CD4-positive, alpha-beta T cell treated with Interleukin-12 subunit alpha and Interleukin-12 subunit beta, for 1 hour (primary cell): Measurements from ENCODE around the gene OXTR.

Experiments
- DNase-seq: peaks from one replicate; pipeline ENCODE4 v3.0.0-alpha.2; 2020

OXTR gene

DNA sequence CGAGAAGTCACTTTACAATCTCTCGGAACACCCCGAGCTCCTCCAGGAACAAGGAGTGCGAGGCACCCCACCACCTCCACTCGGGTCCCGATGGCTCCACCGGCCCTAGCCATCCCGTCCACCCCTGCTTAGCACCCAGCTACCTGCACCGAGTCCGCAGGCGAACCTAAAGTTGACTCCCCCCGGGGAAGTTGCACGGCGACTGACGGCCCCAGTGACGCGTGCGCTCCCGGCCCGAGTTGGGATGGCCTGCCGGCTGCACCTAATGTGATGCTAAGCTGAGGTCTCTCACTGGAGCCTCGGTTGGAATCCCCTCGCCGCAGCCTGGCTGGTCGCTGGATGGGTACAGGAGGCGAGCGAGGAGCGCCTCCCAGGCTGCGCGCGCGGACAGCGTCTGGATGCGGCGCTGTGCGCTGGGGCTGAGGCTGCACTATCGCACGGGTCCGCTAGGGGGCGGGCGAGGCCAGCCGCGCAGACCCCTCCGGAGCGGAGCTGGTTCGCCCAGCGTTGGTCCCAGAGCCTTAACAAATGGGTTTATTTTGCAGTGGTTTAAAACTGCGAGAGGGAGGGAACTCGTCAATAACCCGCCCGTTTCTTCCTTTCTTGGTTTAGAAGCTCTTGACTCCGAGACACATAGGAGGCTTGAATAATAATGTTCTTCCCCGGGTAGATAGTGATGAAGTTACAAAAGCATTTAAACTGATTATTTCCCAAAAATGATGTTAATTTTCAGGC is at the start of gene OXTR:
Gene OXTR (minus strand): TSS at position 526 of the 735 bp plus-strand sequence. CDS start 1,426 bp downstream, outside the sequence.
- DNase-seq = peak; percentile 39

DNA sequence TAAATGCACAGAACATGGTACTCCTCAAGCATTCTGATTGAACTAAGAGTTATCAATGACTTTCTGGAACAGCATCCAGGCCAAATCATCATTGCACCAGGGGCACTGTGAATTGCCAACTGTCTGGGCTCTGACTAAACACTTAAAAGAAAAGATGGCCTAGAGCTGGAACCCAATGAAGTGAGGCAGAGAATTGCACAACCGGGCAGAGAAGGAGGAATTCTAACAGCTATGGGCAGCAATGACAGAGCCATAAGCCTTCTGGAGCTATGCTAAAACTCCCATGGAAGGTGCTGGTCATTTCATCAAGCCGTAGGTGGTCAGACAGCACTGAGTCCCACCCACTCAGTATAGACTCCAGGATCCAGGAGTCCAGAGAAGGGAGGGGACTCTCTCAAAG is 48.1 kb upstream of the OXTR start:
- DNase-seq = no peak

DNA sequence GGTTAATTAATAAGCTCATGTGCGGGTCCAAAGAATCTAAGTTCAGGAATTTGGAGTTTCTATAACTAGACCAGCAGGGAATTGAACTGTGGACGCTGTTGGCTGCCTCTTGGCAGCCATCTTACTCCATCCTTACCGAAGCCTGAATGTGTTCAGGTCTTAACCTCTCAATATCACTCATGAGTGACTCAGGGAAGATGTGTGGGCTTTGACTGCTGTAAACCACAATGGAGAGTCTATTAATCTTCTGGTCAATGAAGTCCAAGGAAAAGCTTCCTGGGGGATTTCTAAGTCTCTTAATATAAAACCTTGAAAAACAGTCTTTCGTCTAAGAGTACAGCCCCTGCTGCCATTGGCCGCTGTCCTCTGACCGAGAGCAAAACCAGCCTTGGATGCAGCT is 46.7 kb upstream of the OXTR start:
- DNase-seq = no peak

DNA sequence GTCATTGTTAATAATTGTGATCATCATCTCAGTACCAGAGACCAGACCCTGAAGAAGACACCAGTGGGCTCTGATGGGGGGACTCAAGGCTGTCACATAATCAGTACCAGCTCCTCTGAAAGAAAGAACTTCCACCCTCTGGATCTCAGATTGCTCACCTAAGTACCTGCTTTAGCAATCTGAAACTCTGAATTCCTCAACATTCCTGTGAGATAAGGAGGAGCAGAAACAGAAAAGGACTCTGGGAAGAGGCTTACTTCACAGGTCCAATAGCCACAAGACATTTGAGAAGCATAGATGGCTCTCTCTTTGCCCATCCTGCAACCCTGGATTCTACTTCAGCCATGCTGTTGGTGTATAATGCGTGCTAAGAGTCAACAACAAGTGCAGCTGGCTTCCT is 44.0 kb upstream of the OXTR start:
- DNase-seq = no peak

DNA sequence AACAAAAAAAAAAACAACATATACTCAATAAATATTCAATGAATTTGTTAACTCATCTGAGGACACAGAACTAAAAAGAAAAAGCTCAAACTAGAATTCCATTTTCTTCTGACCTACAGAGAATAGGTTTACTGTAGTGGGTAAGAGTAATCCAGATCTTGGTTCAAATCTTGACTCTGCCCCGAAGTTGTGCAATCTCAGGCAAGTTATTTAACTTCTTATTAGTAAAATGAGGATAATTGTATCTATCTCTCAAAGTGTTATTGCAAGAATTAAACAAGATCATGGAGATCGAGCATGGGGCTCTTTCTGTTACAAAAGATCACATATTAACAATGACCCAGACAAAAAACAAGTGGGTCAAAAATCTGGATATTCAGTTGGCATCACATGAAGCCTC is 41.1 kb upstream of the OXTR start:
- no peak for DNase-seq

DNA sequence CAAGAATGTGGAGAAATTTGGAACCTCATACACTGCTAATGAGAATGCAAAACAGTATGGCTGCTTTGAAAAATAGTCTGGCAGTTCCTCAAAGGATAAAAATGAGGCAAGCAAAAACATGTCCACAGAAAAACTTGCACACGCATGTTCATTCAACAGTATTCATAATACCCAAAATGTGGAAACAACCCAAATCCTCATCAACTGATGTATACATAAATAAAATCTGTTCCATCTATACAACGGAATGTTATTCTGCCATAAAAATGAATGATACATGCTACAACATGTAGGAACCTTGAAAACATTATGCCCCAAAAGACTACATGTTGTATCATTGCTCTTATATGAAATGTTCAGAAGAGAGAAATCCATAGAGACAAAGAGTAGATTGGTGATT is 36.4 kb upstream of the OXTR start:
- no peak for DNase-seq

DNA sequence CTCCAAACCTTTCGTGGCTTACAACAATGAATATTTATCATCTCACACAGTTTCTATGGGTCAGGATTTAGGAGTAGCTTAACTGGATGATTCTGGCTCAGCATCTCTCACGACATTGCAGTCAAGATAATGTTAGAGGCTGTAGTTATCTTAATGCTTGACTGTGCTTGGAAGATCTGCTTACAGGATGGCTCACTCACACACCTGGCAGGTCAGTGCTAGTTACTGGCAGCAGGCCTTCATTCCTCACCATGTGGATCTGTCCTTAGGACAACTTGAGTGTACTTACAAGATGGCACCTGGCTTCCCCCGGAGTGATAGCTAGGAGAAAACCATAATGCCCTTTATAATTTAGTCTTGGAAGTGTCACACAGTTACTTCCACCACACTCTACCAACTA is 32.8 kb upstream of the OXTR start:
- DNase-seq = no peak

DNA sequence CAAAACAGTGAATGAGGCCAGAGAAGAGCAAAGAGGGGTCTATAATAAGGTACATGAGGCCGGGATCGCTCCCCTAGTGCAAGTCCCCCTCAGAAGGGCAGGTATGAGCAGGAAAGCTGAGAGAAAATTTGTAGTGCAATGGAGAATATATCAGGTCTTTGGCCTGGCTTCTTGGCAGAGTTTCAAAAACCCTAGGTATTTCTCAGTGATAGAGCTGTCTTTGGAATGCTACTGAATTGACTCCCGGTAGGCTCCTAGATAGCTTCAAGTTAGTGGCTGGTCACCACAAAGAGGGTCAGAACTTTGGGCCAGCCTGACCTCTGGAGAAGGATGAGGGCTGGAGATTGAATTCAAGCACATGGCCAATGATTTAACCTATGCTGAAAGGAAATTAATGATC is 30.6 kb upstream of the OXTR start:
- DNase-seq = no peak

DNA sequence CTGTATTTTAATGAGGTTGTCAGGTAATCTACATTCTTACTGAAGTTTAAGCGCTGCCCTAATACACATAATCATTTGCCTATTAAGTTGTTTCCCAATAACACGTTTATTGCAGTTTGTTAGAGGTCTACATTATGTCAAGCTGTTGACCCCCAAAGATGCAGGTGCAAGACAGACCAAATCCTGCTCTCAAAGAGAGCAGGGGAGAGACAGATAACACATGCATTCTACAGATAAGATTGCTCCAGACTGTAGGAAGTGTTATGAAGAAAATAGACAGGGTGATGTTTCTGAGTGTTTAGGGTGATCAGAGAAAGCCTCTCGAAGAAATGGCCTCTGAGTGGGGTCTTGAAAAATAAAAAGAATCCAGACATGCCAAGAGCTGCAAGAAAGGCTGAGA is 24.8 kb upstream of the OXTR start:
- DNase-seq = no peak

DNA sequence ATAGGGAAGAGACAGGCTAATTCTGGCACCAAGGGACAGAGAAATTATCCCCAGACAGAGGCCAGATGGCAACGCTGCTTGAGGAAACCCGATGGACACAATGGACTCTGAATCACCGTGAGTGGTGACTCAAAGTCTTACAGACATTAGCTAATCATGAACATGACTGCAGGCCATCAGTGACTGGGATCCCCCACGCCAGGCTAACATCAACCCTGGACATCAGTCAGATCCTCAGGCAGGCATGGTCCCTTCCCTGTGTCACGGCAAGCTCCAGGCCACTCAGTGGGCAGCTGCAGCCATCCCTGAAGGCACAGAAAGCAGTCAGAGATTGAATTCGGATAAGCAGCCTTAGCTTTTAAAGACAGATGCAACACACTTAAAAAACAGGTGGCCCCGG is 23.8 kb upstream of the OXTR start:
- DNase-seq = no peak

DNA sequence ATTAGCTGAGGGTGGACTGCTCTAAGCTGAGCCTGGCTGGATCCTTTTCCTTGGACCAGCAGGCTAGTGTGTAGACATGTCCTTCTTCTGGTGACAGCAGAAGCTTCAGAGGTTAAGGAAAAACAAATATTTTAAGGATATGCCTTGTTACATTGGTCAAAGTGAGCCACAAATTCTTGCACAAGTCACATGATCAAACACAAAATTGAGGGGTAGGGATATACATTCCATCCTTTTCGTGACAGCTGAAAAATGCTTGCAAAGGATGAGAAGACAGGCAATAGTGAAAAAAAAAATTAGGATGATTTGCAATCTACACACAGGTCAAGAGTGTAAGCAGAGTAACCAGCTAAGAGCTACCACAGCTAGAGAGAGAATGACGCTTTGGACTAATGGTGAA is 21.1 kb upstream of the OXTR start:
- DNase-seq = no peak

DNA sequence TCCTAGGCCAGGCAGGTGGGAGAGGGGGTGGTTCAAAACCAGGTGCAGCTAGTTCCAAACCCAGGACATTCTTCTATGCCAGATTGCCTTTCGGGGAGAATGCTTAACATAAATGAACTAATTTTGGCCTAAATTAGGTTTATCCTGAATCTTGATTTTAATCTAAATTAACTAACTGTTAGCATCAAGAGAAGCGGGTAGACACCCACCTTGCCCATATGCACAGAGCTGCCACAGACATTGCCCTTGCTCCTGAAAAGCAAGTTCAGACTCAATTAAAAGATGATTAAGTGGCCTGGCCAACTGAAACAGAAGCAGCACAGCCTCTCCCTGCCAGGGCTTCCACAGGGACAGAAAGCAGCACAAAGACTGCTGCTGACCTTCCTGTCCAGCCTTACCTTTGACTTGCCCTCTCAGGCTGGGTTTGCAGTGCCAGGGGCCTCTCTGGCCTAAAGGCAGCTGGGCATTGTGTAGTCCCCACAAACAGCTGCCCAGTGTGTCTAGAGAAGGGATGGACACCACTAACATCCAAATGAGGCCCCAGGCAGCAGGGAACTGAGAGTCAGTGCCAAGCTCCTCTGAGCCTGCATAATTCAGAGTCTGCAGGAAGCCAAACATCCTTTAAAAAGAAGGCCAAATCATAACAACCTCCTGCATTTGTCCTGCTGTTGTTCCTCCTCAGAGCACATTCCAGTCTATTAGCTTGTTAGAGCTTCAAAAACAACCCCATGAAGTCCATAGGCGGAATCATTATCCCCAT is 15.4 kb upstream of the OXTR start:
- DNase-seq = no peak

DNA sequence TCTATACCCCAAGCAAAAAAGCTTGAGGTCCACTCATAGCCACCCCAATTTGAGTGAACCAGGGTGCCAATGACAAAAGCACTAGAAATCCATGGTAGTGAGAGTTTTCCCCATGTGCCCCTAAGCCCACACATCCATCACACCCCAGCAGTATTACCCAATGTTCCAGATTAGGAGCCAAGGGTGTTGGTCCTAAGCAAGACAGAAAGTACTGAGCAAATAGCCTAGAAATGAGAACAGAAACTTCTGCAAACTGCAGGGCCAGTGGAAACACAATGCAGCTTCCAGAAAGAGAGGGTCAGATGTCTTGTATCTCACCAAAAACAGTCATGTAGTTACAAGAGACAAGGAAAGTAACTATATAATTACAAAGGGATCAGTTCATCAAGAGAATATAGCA is 10.9 kb upstream of the OXTR start:
- no peak for DNase-seq

DNA sequence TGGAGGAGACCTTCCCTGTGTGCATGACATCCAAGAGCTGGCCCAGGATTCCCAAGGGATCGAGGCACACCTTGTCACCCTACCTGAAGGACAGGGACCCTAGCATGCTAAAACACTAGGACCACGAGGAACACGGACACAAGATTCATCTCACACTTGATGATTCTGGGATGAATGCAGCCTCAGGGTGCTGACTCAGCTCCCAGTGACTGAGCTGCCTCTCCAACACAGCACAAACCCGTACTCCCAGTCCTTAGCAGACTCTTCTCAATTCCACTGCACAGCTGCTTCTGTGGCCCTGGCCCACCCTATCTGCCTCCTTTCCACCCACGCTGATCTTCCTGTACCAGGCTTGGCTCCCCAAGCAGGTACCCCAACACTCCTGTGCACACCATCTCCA is 9.1 kb upstream of the OXTR start:
- no peak for DNase-seq

DNA sequence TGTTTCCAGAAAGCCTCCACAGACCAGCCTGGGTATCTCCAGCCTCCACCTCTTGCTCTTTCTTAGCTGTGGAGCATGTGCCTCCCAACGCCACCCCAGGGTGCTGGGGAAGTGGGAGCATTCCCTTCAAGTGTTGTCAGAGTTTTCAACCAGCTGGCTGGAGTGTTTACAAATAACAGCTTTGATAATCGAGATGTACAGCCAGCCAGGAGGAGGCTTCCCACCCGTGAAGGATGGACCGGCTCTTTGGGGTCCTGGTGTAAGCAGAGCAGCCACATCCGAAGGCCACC is 8.5 kb upstream of the OXTR start:
- DNase-seq = no peak

DNA sequence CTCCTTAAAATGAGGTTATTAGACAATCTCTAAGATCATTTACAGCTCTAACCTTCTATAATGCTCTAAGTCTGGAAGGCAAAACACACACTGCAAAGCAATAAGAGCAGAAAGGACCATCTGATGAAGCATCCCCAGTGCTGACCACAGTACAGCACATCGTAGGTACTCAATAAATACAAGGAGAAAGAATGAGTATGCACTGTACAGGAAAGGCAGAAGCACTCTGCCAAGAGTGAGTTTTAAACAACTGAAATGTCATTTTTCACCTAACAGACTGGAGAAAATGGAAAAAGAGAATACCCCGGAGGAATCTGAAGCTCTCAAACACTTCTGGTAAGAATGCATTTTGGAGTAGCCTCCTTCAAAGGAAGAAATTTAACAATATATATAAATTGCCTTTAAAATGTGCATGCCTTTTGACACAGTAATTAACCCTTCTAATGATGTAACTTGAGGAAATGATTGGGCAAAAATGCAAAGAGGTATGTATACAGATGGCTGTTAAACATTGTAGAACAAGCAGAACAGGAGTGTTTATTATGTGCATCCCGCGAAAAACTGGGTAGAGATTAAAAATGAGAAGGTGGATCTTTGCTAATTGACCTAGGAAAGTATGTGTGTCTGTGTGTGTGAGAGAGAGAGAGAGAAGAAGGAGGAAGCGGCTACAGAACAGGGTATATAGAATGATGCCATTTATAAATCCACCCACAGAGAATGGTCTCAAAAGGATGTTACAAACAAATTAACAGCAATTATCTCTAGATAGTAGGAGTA is 8.0 kb upstream of the OXTR start:
- DNase-seq = no peak

DNA sequence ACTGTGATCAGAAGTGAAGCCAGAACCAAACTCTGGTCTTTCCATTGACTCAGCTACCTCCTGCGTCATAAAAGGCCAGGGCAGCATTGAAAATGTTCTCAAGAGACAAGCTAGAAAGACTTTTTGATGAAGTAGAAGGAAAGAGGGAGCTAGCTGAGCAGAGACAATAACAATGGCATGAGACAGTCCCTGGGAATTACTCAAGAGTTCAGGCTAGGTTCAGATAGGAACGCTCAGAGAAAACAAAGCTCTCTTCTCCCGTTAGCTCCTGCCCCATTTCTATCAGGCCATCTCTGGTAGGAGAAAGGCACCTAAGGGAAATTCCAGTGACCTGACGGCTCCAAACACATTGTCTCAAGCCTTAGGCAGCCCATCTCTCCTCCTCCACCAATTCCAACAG is 7.0 kb upstream of the OXTR start:
- DNase-seq = no peak

DNA sequence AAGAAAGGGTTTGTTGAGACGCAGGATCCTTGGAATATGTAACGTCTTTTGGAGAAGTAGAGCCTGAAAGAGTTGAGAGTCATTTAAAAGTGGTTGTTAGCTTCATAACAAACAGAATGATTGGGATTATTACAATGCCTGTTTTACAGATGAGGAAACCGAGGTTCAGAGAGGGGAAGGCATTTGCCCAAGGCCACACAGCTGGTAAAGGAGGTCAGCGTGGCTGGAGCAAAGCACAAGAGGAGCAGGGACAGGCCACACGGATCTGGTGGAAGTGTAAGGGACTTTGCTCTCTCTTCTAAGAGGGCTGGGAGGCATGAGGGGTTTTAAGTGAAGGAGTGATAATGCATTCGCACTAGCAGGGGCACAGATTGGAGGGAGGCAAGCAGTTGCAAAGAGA is 6.2 kb upstream of the OXTR start:
- no peak for DNase-seq

DNA sequence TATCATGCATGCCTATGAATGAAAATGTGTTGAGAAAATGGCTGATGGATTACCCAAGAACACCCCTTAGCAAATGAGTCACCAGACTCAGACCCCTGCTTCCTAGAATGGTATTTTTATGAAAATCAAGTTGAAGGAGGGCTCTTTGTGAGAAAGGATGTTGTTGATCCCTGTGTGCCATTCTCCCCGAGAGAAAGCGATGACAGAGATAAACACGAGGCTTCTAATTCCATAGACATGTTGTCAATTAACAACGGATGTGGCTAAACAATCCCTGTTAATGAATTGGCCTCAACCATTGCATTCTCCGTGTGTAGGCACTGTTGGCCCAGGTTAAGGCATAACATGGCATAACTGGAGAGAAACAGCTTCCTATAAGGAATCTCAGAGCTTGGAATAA is 5.8 kb upstream of the OXTR start:
- no peak for DNase-seq

DNA sequence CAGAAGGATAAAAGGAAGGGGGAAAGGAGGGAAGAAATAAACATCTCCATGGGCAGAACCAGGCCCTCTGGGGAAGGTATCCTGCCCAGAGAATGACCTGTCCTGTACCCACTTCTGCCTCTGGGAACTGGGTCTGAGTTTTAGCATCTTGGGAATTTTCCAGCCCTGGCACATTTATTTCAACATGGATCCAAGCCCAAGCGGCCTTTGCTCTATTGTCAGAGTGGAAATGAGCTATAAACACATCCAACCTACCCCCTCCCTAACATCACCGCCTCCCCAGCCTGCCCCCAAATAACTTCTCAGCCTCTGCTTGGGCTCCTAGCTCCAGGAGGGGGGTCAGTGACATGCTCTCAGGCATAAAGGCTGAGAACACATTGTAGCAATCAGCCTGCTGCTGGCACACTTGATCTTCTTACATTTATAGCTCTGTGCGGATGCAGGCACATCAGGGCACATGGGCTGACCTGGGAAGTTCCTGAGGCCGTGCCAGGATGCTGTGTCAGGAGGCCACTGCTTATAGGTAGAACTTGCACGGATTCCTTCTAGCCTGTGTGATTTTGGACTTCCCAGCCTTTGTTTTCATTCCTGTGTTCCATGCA is 4.6 kb upstream of the OXTR start:
- no peak for DNase-seq

DNA sequence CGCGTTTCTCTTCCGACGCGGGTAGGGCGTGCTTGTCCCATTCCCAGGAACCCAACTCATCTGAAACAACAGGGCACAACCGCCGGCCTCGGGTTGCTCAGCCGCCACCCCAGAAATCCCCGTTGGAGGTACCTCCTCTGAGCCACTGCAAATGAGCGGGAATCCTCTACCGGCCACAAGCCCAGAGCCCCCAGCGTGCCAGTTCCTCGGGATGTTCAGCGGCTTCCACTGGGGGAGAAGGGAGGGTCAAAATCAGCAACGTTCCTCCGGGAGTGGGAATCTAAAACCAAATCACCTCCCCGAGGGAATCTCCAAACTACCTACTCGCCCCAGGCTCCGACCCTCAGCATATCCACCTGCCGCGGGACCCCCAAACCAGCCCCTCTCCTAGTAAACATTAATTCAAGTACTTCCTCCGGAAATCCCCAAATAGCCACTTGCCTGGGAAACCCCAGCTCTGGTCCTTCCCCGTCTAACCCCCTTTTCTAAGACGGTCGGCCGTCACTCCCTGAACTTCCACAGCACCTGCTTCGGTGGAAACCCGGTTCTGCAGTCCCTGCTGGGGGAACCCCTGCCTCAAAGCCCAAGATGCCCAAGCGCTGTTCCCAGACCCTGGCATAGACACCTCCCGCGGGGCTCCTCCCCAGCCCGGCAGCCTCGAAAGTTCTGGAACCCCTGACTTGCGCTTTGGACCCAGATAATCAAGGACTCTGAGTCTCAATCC is 887 bp downstream of the OXTR start:
- no peak for DNase-seq

DNA sequence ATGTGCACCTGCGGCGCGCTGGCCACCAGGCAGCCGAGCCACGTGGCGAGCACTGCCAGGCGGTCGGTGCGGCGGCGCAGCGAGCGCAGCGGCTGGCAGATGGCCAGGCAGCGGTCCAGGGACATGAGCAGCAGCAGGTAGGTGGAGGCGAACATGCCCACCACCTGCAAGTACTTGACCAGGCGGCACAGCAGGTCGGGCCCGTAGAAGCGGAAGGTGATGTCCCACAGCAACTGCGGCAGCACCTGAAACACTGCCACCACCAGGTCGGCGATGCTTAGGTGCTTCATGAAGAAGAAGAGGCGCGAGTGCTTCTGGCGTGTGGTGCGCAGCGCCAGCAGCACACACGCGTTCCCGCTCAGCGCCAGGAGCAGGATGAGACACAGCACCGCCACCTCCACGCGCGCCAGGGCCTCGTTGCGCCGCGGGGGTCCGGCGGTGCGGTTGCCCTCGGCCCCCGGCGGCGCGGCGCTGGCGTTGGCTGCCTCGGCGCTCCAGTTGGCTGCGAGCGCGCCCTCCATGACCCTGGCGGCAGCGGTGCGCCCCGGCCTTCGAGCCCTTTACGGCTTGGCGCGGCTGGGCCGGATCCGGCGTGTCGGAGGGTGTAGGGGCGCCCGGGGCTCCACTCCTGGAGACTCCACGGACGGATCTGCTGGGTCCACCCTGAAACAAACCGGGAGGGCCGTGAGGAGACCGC is 1.6 kb downstream of the OXTR start:
- no peak for DNase-seq
